HG02943 (cell line): ENCODE results near the gene DCAF8.

Experiments used
- ATAC-seq: cut with Tn5 transposase; IDR thresholded peaks from one replicate; pipeline ENCODE4 v1.9.1; 2021; ENCODE audit warnings: mild to moderate bottlenecking, low read depth, moderate library complexity; ENCODE audit not compliant: unreplicated experiment

DCAF8 gene

DNA sequence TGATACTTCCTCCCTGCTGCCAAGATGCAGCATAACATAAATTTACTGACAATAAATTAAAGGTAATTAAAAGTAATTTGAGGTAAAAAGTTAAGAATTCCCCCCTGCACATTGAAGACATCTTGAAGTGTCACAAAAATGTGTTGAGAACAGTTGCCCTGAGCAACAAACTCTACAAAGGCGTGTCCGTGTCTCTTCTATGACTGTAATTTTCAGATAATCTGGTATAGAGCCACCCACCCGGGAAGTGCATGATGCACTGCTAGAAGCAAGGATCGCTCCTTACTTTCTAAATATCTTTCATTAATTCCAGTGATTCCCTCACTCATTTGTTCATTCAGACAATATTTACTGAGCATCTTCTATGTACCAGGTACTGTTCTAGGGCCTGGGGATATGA is 83.0 kb downstream of the DCAF8 start:
- no peak for ATAC-seq

- ATAC-seq = no peak
These were observed 83.6 kb downstream of the DCAF8 start for GRCh38 chr1:160178731-160179130.

GRCh38 chr1:160177667-160178066 is 84.7 kb downstream of the DCAF8 start:
- no peak for ATAC-seq

GRCh38 chr1:160177231-160177630 is 85.1 kb downstream of the DCAF8 start:
- no peak for ATAC-seq

- no peak for ATAC-seq
These were observed 90.4 kb downstream of the DCAF8 start for GRCh38 chr1:160171980-160172379.

DNA sequence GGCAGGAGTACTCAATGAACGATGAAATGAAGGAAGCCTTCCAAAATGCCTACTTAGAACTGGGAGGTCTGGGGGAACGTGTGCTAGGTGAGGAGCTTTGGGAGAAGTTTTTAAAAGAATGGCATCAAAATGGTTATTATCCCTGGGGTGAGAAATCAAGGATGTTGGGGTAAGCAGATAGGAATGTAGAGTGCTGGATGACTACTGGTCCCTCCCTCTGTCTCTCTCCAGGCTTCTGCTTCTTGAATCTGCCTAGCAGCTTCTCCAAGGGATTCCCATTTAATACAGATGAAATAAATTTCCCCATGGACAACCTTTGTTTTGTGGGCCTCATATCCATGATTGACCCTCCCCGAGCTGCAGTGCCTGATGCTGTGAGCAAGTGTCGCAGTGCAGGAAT is 91.0 kb downstream of the DCAF8 start:
- ATAC-seq = no peak

DNA sequence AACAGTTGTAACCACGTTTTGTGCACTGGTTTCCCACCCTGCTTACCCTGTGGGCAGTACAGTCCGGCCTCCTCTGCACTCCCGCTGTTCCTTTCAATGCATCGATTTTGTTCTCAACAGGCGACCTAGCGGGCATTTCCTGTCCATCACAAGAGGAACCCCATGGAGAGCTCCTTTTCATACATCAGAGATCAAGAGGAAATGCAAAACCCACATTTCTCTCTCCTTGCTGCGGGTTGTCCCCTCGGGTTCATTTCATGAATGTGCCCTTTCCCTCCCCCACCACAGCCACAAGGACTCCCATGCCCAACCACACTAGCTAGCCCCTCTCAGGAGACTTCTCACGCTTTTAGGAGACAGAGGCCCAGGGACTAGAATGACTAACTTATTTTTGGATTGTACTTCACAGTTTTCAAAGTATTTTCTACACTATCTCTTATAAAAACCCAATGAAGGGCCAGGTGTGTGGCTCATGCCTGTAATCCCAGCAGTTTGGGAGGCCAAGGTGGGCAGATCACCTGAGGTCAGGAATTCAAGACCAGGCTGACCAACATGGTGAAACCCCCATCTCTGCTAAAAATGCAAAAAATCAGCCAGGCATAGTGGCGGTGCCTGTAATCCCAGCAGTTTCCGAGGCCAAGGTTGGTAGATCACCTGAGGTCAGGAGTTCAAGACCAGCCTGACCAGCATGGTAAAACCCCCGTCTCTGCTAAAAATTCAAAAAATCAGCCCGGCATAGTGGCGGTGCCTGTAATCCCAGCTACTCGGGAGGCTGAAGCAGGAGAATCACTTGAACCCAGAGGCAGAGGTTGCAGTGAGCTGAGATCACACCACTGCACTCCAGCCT is 92.6 kb downstream of the DCAF8 start:
- no peak for ATAC-seq

GRCh38 chr1:160168609-160169369 is 93.6 kb downstream of the DCAF8 start:
- no peak for ATAC-seq

GRCh38 chr1:160168016-160168415 is 94.3 kb downstream of the DCAF8 start:
- ATAC-seq = no peak

- no peak for ATAC-seq
These were observed 94.8 kb downstream of the DCAF8 start for GRCh38 chr1:160167580-160167979.

GRCh38 chr1:160167056-160167455 is 95.3 kb downstream of the DCAF8 start:
- ATAC-seq = no peak

DNA sequence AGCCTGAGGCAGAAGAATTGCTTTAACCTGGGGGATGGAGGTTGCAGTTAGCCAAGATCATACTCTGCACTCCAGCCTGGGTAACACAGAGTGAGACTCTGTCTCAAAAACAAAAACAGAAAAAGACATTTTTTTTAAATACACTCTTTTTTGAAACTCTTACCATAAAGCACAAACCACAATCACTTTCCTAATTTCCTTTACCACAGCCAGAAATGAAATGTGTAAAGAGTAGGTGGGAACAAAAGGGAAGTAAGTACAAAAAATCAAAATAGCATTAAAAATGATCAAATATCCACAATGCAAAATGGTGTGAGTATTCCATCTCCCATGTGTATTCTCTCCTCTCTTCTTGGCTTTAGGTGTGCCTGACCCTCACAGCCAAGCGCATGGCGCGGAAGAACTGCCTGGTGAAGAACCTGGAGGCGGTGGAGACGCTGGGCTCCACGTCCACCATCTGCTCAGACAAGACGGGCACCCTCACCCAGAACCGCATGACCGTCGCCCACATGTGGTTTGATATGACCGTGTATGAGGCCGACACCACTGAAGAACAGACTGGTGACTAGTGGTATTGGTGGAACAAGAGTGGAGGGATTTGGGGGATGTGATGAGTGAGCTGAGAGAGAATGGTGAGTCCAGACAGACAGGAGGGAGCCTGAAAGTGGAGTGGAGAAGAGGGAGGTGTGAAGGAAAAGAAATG is 96.0 kb downstream of the DCAF8 start:
- ATAC-seq = no peak
